Activated naive CD4-positive, alpha-beta T cell treated with anti-CD3 and anti-CD28 coated beads, Interleukin-2, amount 50 U/mL, for 16 hours (primary cell): ENCODE data around the gene HSPA14.
"Not testable (repeated sequence)": the region's sequence is repeated elsewhere in the genome, so short reads cannot be mapped to it uniquely, and the experiment has no call there.

Experiments used
- DNase-seq: peaks from one replicate; pipeline ENCODE4 v3.0.0-alpha.2; 2020

HSPA14 gene, protein sequence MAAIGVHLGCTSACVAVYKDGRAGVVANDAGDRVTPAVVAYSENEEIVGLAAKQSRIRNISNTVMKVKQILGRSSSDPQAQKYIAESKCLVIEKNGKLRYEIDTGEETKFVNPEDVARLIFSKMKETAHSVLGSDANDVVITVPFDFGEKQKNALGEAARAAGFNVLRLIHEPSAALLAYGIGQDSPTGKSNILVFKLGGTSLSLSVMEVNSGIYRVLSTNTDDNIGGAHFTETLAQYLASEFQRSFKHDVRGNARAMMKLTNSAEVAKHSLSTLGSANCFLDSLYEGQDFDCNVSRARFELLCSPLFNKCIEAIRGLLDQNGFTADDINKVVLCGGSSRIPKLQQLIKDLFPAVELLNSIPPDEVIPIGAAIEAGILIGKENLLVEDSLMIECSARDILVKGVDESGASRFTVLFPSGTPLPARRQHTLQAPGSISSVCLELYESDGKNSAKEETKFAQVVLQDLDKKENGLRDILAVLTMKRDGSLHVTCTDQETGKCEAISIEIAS

GRCh38 chr10:14837757-14838581 lies at the start of gene HSPA14, which contains the start of the genes CDNF and MSANTD7:
Gene HSPA14 (plus strand): TSS chr10:14838306. CDS start chr10:14838403, 97 bp downstream.
Gene CDNF (minus strand): TSS chr10:14838037. CDS start chr10:14837946, 91 bp downstream.
Gene MSANTD7 (plus strand): TSS chr10:14838306. CDS start chr10:14842285, 3,979 bp downstream.
- peak; percentile 98 for DNase-seq

DNA sequence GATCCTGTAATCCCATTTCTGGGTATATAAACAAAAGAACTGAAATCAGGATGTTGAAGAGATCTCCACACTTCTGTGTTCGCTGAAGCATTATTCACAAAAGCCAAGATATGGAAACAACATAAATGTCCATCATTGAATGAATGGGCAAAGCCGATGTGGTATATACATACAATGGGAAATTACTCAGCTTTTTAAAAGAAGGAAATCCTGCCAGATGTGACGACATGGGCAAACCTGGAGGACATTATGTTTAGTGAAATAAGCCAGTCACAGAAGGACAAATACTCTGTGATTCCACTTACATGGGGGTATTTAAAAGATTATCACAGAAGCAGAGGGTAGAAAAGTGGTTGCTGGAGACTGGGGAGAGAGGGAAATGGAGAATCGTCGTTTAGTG lies 39.5 kb upstream of the HSPA14 start:
- no peak for DNase-seq

DNA sequence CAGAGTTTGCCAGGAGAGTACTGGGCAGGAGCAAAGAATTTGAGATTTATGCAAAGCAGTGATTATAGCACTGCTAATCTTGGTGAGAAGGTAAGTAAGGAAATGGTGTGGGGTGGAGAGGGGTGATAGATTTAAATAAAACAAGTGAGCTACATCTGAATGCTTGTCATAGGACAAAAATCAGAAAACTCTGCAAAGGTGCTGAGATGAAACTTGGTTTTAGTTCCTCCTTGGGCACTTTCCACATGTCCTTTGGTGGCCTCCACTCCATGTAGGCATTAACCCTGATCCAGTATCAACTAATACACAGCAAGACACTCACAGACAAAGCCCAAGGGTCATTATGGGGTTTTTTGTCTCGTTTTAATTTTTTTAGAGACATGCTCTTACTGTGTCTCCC lies 37.7 kb upstream of the HSPA14 start:
- DNase-seq = no peak

- no peak for DNase-seq
Measured at GRCh38 chr10:14801723-14802122, 36.4 kb upstream of the HSPA14 start.

DNA sequence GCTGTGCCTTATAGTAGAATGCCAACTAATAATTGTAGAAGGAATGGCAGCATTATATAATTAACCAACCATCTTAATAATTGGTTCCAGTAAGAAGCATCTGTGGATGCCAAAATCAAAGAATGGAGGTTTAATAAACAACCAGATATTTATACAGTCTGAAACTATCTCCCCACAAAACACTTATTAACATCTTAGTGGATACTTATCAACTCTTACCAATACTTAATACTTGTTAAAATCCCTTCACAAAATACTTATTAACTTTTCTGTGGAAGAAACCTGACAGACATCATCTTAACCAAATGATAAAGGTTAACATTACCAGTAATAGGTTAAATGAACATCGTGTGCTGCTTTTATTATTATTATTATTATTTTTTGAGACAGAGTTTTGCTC lies 34.3 kb upstream of the HSPA14 start:
- no peak for DNase-seq

- DNase-seq = no peak
Measured at GRCh38 chr10:14806318-14806717, 31.8 kb upstream of the HSPA14 start.

GRCh38 chr10:14810969-14811953 lies 26.8 kb upstream of the HSPA14 start:
- DNase-seq = no peak

DNA sequence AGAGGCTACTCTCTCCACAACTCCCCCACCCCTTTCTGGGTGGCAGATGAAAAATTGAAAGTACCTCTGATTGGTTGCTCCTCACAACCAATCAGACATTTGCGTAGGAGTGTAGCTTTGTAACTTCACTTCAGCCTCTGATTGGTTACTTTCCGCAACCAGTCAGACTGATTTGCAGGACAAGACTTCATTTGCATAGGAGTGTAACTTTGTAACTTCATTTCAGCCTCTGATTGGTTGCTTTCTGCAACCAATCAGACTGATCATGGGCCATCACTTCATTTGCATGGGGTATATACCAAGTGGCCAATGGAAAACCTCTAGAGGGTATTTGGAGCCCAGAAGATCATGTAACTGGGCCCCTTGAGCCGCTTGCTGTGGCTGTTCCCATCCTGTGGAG lies 25.8 kb upstream of the HSPA14 start:
- no peak for DNase-seq

DNA sequence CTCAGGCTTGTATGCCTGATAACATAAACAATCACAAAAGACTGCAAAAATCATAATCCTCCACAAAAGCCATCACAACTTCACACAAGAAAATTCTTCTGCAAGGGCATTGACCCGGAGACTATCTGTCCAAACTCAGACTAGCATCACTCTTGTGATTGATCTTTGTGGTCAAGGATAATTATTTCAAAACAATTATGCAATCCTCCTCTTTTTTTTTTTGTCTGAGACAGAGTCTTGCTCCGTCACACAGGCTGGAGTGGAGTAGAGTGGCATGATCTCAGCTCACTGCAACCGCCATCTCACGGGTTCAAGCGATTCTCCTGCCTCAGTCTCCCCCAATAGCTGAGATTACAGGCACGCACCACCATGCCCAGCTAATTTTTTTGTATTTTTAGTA lies 22.4 kb upstream of the HSPA14 start:
- no peak for DNase-seq

GRCh38 chr10:14816717-14817116 lies 21.4 kb upstream of the HSPA14 start:
- not testable (repeated sequence) for DNase-seq

- DNase-seq = no peak
Measured at GRCh38 chr10:14820010-14820774, 17.9 kb upstream of the HSPA14 start.

DNA sequence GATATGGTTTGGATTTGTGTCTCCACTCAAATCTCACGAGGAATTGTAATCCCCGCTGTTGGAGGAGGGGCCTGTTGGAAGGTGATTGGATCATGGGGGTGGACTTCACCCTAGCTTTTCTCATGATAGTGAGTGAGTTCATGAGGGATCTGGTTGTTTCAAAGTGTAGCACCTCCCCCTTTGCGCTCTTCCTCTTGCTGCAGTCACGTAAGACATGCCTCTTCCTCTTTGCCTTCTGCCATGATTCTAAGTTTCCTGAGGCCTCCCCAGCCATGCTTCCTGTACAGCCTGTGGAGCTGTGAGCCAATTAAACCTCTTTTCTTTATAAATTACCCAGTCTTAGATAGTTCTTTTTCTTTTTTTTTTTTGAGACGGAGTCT lies 17.3 kb upstream of the HSPA14 start:
- no peak for DNase-seq

DNA sequence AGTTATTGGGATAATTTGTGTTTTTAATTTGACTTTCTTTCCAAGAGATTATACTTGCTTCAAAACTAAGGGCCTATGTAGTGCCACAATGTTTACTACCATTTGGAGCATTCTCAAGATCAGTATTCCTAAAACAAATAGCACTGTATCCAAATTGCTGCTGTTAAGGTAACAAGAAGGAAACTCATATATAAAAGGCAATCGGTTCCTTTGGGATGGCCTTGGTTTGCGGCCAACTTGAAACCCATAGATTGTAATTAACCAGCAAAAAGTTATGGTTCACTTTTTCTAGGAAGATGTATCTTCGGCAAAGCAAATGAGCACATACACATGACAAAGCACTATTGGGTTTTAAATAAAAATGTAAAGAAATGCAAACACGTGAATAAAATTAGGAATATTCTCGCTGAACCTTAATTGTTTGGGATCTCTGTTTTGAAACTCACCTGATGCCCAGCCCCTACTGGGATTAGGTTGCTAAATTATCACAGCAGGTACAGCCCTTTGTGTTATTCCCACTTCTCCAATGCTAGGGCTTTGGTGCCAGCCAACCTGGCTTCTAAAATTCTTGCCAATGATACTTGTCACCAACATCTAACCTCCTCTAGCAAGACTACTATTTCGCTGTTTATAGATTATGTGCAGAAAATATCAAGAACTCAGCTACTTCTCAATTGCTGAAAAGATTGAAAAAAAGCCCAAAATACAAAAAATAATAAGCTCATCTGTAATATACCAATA lies 16.3 kb upstream of the HSPA14 start:
- no peak for DNase-seq

DNA sequence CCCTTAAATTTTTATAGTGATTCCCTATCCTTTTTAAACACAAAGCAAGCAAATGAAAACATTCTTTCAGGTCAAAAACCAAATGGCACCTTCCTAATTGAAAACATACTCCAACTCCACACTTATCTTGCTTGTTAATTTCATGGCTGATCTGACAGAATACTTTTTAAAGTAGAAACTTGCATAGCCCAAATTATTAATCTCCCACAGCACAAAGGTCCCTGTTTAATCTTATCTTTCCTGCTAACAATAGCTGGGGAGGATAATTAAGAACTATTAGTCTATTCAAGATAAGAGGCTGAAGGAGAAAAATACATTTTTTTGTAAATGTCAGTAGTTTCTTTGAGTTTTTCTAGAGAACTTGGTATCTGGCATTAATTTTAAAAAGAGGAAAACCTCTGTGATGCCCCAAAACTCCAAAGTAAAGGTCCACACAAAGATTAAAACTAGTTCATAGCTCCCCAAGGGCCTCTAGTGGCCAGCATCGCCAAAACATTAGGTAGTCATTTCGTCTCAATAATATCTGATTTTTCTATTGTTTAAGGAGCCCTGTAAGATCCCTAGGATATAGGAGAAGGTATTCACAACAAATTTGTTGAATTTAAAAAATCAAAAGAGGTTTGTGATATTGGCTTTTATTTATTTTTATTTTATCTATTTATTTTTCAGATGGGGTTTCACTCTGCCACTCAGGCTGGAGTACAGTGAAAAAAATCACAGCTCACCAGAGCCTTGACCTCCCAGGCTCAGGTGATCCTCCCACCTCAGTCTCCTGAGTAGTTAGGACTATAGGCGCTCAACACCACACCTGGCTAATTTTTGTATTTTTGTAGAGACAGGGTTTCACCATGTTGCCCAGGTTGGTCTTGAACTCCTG lies 15.0 kb upstream of the HSPA14 start:
- DNase-seq = peak; percentile 48

DNA sequence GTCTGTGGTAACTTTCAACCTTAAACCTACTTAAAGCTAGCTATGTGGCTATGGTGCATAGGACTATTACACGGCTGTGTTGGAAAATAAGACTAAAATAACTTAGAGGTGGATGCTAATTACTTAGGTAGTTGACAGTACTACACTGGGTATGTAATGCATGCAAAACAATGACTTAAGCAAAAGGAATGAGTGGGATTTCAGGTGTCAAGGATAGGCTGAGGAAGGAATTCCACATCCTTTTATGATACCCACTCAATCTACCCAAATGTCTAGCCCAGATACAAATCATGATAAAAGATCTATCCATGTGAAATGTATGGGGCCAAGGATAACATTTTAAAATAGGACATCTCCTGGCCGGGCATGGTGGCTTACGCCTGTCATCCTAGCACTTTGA lies 14.1 kb upstream of the HSPA14 start:
- DNase-seq = no peak

GRCh38 chr10:14826076-14826829 lies 11.9 kb upstream of the HSPA14 start:
- DNase-seq = no peak

DNA sequence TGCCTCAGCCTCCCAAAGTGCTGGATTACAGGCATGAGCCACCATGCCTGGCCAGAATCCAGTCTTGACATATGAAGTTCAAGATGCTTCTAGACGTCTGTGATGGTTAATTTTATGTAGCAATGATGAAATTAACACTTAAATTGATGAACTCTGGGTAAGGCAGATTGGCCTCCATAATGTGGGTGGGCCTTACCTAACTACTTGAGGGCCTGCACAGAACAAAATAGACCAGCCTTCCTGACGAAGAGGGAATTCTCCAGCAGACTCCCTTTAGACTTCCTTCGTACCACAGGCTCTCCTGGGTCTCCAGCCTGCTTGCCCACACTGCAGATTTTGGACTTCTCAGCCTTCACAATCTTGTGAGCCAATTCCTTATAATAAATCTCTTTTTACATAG lies 5.0 kb upstream of the HSPA14 start:
- DNase-seq = no peak

GRCh38 chr10:14836208-14836607 lies 1.9 kb upstream of the HSPA14 start:
- no peak for DNase-seq
